Left lung (tissue), 14 donors: ENCODE measurements around the gene DRP2. TPM values are rescaled to one million over a fixed set of nuclear protein-coding genes. Genes with fewer than 3 reads are reported as not detected.
"Not testable (repeated sequence)": the region's sequence is repeated elsewhere in the genome, so short reads cannot be mapped to it uniquely, and the experiment has no call there.

Experiments used
- ATAC-seq: fragments of 200-7000 bp; cut with Tn5 transposase; one replicate; pipeline ENCODE4 v1.9.1; 2020; ENCODE audit warnings: moderate library complexity
- DNase-seq, 4 donors: peaks; one replicate each; pipeline ENCODE4 v3.0.0-alpha.2; 2013 to 2020
- H3K27ac ChIP-seq, 2 donors: fragments of 200-600 bp; sonication (generic) in 1 of 2; one replicate each; pipeline versions ENCODE4 v1.5.0 to v1.8.0; 2020 to 2021
- H3K27me3 ChIP-seq, 2 donors: fragments of 200-600 bp; sonication (generic) in 1 of 2; one replicate each; pipeline versions ENCODE4 v1.5.0 to v1.8.0; 2020 to 2021
- H3K36me3 ChIP-seq, 2 donors: fragments of 200-600 bp; sonication (generic) in 1 of 2; one replicate each; pipeline versions ENCODE4 v1.5.0 to v1.8.0; 2020 to 2021
- H3K4me1 ChIP-seq, 2 donors: fragments of 200-600 bp; one replicate each; pipeline ENCODE4 v1.8.0; 2021
- H3K4me3 ChIP-seq, 2 donors: fragments of 200-600 bp; sonication (generic) in 1 of 2; one replicate each; pipeline versions ENCODE4 v1.5.0 to v1.8.0; 2020 to 2021; ENCODE audit warnings: mild to moderate bottlenecking in 1 of 2
- H3K9me3 ChIP-seq, 2 donors: fragments of 200-600 bp; sonication (generic) in 1 of 2; one replicate each; pipeline versions ENCODE4 v1.5.0 to v1.8.0; 2020 to 2021
- intact Hi-C, 2 donors: fragments of 100-400 bp; cut with DNase I; formaldehyde crosslinking; loops; one replicate each; pipeline versions ENCODE4 v1.11.2 to v1.14.2; 2022
- long read RNA-seq, 12 donors: library from polyadenylated mRNA in 2 of 12; unstranded in 2 of 12; transcript quantifications; one replicate each; pipeline ENCODE4 v2.0.0 and lab custom pipeline, GENCODE V29; 2019 to 2026
- polyA plus RNA-seq, 6 donors: library from polyadenylated mRNA; unstranded; fragments of 120-200 nt; gene quantifications; one replicate each; pipeline ENCODE4 v1.2.1, GENCODE V29; 2013; ENCODE audit not compliant: insufficient read length in 6 of 6
- total RNA-seq, 2 donors: library from RNA; stranded (reverse); fragmentation: NEBNext Ultra II Directional; extraction: Animal tissue kit (Norgen Biotek cat#: 25700); gene quantifications; one replicate each; pipeline ENCODE4 v1.2.1, GENCODE V29; 2021
- TF ChIP-seq, protein P1 (sequence below), 2 donors: fragments of 200-600 bp; sonication (generic) in 1 of 2; IDR thresholded peaks; one replicate each; pipeline versions ENCODE4 v1.5.0 to v1.8.0; 2021; ENCODE audit warnings: antibody characterized with exemption in 2 of 2
- donor health status: DM: no; HTN: yes; CAD: no.
- donor health status: DM: no; HTN: no; CAD: no.

DRP2 gene, protein sequence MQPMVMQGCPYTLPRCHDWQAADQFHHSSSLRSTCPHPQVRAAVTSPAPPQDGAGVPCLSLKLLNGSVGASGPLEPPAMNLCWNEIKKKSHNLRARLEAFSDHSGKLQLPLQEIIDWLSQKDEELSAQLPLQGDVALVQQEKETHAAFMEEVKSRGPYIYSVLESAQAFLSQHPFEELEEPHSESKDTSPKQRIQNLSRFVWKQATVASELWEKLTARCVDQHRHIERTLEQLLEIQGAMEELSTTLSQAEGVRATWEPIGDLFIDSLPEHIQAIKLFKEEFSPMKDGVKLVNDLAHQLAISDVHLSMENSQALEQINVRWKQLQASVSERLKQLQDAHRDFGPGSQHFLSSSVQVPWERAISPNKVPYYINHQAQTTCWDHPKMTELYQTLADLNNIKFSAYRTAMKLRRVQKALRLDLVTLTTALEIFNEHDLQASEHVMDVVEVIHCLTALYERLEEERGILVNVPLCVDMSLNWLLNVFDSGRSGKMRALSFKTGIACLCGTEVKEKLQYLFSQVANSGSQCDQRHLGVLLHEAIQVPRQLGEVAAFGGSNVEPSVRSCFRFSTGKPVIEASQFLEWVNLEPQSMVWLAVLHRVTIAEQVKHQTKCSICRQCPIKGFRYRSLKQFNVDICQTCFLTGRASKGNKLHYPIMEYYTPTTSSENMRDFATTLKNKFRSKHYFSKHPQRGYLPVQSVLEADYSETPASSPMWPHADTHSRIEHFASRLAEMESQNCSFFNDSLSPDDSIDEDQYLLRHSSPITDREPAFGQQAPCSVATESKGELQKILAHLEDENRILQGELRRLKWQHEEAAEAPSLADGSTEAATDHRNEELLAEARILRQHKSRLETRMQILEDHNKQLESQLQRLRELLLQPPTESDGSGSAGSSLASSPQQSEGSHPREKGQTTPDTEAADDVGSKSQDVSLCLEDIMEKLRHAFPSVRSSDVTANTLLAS
- under 1 TPM; 0.08 to 0.09 TPM for total RNA-seq
- polyA plus RNA-seq, result 1 to 10 TPM; 1.4 to 2.3 (median 2.0) TPM
- long read RNA-seq, donor 1, result 0 reads
- long read RNA-seq, donor 2, result 0 reads
- long read RNA-seq, donor 3, result 0 reads
- long read RNA-seq, donor 4, result 0 reads
- long read RNA-seq, donor 5, result 0 reads
- long read RNA-seq, donor 6, result 0 reads
- long read RNA-seq, donor 7, result 0 reads
- long read RNA-seq, donor 8, result 0 reads
- long read RNA-seq, donor 9, result 0 reads
- long read RNA-seq, donor 10, result 0 reads
- long read RNA-seq, donor 11, result 0 reads
- long read RNA-seq, donor 12, result 0 reads

DNA sequence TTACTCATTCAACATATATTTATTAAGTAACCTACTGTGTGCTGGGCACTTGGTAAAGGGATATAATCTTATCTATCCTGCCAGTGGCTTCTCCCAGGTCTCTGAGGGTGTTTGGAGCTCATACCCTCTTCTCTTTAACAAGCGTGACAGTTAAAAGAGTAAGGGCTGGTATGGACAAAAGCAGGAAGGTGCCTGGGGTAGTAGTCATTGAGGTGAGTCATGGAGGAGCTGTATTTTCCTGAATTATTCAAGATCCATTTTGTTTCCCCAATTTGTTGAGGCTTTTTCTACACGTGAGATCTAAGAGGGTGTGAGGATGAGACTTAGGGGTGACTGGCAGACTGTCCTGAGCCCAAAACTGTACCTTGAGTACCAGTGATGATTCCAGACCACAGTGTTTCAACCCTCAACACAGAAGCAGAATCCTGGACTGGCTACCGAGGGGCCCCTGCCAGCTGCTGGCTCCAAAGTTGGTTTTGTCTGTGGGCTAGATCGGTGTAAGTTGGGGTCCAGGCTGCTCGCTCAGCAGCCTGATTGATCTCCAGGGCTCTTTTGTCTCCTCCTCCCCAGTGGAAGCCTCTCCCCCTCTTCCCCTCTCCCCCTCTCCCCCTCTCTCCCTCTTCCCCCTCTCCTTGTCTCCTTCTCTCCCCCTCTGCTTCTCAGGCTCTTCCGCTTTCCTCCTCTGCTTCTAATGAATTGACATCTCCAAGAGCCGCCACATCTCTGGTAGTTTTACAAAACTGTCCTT, at the start of gene DRP2:
DRP2 (plus strand) TSS at position 671 of the 748 bp plus-strand sequence. CDS start 11,862 bp downstream, outside the sequence.
- no peaks in the 10 kb centered on the region for H3K27me3 ChIP-seq
- no peaks in the 10 kb centered on the region for H3K9me3 ChIP-seq
- no peaks in the 10 kb centered on the region for H3K4me1 ChIP-seq
- no peaks in the 10 kb centered on the region for H3K36me3 ChIP-seq
- no peak for ATAC-seq
- TF ChIP-seq, protein P1, sequence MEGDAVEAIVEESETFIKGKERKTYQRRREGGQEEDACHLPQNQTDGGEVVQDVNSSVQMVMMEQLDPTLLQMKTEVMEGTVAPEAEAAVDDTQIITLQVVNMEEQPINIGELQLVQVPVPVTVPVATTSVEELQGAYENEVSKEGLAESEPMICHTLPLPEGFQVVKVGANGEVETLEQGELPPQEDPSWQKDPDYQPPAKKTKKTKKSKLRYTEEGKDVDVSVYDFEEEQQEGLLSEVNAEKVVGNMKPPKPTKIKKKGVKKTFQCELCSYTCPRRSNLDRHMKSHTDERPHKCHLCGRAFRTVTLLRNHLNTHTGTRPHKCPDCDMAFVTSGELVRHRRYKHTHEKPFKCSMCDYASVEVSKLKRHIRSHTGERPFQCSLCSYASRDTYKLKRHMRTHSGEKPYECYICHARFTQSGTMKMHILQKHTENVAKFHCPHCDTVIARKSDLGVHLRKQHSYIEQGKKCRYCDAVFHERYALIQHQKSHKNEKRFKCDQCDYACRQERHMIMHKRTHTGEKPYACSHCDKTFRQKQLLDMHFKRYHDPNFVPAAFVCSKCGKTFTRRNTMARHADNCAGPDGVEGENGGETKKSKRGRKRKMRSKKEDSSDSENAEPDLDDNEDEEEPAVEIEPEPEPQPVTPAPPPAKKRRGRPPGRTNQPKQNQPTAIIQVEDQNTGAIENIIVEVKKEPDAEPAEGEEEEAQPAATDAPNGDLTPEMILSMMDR (IDR thresholded peaks at IDR 0.05), result no peak
- intact Hi-C loops, result no loop called here
- H3K4me3 ChIP-seq, result no peak within 1 kb of the TSS
- H3K27ac ChIP-seq, result no peak within 1 kb of the TSS
- no peak for DNase-seq

DNA sequence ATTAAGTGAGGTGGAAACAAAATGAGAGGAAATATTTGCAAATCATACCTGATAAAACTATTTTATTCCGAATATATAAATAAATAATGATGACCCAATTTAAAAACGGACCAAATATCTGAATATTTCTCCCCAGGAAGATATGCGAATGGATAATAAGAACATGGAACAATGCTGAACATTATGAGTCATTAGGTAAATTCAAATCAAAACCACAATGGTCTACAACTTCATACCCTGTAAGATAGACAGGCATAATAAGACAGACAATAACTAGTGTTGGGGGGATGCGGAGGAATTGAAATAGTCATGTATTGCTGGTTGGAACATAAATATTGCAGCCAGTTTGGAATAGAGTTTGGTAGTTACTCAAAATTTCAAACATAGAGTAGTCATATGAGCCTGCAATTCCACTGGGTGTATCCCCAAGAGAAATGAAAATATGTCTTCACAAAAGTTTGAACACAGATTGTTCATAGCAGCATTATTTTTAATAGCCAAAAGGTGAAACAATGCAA, 47.6 kb upstream of the DRP2 start:
- TF ChIP-seq, protein P1 (IDR thresholded peaks at IDR 0.05), result no peak
- Histone ChIP-seq H3K9me3 (no peaks in the 10 kb centered on the region), H3K36me3 (no peaks in the 10 kb centered on the region), H3K4me3 (no peak overlapping the region), H3K4me1 (no peaks in the 10 kb centered on the region), H3K27me3 (no peaks in the 10 kb centered on the region), H3K27ac (no peak overlapping the region)
- DNase-seq (no peak), ATAC-seq (no peak)
- intact Hi-C loops, result no loop called here

DNA sequence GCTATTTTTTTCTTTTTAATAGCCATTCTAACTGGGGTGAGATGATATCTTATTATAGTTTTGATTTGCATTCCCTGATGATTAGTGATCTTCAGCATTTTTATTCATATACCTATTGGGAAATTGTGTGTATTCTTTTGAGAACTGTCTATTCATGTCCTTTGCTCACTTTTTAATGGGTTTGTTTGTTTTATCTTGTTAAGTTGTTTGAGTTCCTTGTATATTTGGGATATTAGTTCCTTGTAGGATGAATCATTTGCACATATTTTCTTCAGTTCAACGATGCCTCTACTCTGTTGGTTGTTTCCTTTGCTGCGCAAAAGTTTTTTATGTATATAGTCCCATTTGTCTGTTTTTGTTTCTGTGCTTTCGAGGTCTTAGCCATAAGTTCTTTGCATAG, 43.1 kb upstream of the DRP2 start:
- intact Hi-C loops, result no loop called here
- ATAC-seq (no peak), DNase-seq (no peak)
- TF ChIP-seq, protein P1 (IDR thresholded peaks at IDR 0.05), result no peak
- no peaks in the 10 kb centered on the region for H3K9me3 ChIP-seq
- H3K27ac ChIP-seq, result no peak overlapping the region
- no peak overlapping the region for H3K4me3 ChIP-seq
- no peaks in the 10 kb centered on the region for H3K27me3 ChIP-seq
- no peaks in the 10 kb centered on the region for H3K36me3 ChIP-seq
- H3K4me1 ChIP-seq, result no peaks in the 10 kb centered on the region

DNA sequence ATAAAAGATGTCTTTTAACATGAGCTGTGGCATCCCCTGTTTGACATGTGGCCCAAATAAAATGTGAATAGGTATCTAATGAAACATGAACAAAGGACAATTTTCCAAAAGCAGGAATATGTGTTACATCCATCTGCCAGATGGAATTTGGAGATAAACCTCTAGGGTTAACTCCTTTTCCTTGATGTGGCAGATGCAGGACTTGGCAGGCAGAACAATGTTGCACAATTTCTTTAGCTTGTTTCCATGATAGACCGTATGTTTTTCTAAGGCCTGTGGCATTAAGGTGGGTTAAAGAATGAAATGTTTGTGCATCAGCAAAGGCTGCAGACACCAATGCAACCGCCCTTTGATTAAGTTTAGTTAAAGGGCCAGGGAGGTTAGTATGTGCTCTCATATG, 34.7 kb upstream of the DRP2 start:
- H3K36me3 ChIP-seq, intact Hi-C loops, H3K27ac ChIP-seq, H3K4me1 ChIP-seq, H3K27me3 ChIP-seq, ATAC-seq, H3K9me3 ChIP-seq, DNase-seq, H3K4me3 ChIP-seq: not testable (repeated sequence)

DNA sequence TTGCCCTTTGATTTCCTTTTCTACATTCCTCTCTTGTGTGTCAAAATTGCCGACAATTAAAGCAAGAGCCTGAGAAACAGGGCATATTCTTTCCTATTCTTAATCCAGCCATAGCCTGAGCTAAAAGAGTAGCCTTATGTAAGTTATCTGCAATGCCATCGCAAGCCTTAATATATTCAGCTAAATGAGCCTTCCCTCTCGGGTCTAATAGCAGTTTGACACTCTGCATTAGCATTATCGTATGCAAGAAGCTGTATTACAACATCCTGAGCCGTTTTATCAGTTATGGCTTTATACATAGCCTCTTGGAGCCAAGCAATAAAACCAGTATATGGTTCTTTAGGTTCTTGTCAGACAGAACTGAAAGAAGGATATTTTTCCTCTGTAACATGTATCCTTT, 31.6 kb upstream of the DRP2 start:
- H3K9me3 ChIP-seq, intact Hi-C loops, H3K4me1 ChIP-seq, DNase-seq, ATAC-seq, H3K4me3 ChIP-seq, H3K36me3 ChIP-seq, H3K27ac ChIP-seq: not testable (repeated sequence)
- H3K27me3 ChIP-seq, result peaks cover 4 to 13% of the 10 kb centered on the region in 2 donors
